HK-2 (cell line): ENCODE data around the gene METAP1D.
A peak's percentile ranks its signal among the peaks of the same experiment; 100 is the strongest.
"Not testable (repeated sequence)": the region's sequence is repeated elsewhere in the genome, so short reads cannot be mapped to it uniquely, and the experiment has no call there.

ENCODE experiments used
- DNase-seq: peaks from one replicate; pipeline ENCODE4 v3.0.0-alpha.2; 2018; ENCODE audit not compliant: unreplicated experiment

The METAP1D gene

DNA sequence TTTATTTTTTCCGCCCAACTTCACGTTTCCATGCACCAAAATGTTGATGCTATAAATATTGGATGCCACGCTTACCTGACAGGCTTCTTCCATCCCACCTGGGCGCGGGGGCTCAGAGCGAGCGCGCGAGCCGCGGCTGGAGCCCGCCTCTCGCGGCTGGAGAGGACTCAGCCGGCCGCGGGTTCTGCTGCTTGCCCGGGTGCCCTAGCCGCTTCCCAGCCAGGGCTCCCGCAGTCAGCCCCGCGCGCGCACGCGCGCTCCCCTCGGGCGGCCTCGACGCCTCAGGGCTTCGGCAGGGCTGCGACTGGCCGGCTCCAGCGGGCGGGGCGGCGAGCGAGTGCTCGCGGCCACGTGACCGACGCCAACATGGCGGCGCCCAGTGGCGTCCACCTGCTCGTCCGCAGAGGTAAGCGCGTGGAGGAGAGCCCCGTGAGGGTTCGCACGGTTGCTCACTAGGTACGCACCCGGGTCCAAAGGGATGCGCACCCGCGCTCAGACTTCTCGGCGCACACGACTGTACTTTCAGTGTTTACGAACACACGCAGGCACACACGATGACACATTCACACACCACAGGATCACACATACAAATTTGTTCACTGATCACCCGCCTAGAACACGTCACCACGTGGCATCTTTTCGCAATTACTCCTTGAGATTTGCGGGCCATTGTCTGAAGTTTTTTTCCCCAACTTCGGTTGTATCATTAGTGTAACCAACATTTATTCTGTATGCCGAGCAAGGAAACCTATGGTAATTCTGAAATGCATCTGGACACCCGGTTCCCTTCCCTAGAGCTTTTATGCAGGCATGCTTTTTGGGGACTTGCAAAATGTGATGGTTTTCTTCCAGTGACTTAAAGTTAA lies at the start of gene METAP1D:
Gene METAP1D (plus strand): TSS at position 350 of the 866 bp plus-strand sequence. CDS start 17 bp downstream, at position 367.
- DNase-seq = peak; percentile 95

DNA sequence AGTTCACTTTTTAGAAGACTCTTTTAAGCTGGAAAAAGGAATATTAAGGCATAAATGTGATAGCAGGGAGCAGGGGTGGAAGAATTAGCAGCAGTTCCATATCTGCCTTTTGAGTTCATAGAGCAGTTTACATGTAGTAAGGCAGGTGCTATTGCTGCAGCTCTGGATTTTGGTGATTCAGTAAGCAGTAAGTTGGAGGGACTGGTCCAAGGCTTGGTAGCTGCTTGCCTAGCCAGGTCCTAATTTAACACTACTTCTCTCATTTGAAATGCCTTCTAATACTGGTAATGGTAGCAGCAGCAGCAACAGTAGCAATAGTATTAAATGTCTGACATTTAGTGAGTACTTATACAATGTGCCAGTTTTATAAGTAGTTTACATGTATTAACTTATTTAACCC lies 47.5 kb upstream of the METAP1D start:
- no peak for DNase-seq

DNA sequence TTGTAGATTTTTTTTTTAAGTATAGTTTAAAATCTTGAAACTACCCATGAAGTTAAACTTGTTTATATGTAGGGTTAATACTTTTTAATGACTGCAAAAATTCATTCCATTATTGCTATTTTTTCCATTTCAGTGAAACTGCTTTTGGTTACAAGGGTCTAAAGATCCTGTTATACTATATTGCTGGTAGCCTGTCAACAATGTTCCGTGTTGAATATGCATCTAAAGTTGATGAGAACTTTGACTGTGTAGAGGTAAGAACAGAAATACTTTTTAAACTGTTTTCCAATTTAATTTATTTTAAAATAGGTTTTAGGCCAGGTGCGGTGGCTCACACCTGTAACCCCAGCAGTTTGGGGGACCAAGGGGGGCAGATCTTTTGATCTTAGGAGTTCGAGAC lies 47.0 kb upstream of the METAP1D start:
- DNase-seq = no peak

DNA sequence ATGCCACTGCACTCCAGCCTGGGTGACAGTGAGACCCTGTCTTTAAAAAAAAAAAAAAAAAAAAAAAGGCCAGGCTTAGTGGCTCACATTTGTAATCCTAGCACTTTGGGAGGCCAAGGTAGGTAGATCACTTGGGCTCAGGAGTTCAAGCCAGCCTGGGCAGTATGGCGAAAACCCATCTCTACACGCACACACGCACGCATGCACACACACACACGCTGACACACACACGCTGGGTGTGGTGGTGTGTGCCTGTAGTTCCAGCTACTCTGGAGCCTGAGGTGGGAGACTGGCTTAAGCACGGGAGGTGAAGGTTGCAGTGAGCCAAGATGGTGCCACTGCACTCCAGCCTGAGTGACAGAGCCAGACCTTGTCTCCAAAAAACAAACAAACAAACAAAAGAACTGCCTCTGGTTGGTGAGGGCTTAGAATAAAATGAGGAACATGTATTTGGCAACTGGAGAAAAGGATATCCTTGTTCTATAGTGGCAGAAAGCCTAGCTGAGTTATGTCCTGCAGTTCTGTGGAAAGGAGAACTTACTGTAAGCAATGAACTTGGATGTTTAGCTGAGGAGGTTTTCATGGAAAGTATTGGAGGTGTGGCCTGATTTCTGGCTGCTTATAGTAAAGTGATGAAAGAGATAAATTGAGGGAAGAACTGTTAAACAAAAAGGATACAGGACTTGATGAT lies 43.5 kb upstream of the METAP1D start:
- no peak for DNase-seq

DNA sequence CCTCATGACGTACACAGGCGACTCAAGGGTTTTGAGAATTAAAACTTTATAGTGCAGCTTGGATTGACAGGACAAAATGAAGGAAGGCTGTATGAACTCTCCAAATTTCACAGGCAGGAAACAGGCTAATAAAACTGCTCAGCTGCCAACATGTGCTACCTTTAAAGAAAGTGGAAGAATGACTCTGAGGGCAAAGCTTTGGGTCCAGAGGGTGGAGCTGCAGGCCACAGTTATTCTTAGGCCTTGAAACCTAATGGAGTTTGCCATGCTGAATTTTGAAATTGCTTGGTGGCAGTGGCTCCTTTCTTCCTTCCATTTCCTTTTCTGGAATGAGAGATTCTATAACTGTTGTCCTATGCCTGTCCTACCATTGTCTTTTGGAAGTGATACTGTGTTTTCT lies 42.7 kb upstream of the METAP1D start:
- no peak for DNase-seq

DNA sequence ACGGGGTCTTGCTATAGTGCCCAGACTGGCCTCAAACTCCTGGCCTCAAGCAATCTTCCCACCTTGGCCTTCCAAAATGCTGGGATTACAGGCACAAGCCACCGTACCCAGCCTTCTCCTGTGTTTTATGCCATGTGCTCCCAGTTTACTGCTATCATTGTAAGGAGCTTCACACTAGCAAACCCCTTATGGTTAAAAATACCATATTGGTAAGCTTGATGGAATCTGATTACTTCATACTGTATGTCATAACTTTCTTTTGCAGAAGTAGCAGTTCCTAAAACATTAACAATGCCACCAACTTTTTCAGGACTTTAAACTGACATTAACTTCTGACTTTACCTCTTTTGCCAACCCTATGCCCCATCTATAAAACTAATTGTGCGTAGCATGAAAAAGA lies 41.3 kb upstream of the METAP1D start:
- no peak for DNase-seq

DNA sequence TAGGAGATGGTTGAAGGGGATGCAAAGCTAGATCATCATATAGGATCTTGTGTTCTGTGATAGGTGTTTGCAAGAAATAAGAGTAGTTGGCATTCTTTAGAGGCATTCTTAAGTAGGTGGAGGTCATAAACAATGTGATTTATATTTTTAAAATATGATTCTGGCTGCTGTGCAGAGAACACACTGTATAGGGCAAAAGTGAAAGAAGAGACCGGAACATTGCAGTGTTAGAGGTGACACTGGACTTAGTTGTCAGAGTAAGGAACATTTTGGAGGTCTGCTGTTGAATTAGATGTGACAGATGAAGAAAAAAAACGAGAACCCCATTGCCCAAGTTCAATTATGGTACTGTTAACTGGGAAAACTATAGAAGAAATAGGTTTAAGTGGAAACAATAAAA lies 39.8 kb upstream of the METAP1D start:
- DNase-seq = no peak

DNA sequence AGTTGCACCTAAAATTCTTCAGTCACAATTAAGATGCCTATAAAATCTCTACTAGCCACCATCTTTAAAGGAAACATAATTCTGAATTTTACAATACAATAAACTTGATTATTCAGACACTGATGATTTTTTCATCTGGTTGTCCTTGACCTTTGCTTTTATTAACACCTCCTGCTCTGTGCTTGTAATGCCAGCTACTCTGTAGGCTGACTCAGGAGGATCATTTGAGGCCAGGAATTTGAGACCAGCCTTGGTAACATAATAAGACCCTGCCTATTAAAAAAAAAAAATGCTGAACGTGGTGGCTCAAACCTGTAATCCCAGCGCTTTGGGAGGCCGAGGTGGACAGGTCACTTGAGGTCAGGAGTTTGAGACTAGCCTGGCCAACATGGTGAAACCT lies 39.2 kb upstream of the METAP1D start:
- DNase-seq = no peak

DNA sequence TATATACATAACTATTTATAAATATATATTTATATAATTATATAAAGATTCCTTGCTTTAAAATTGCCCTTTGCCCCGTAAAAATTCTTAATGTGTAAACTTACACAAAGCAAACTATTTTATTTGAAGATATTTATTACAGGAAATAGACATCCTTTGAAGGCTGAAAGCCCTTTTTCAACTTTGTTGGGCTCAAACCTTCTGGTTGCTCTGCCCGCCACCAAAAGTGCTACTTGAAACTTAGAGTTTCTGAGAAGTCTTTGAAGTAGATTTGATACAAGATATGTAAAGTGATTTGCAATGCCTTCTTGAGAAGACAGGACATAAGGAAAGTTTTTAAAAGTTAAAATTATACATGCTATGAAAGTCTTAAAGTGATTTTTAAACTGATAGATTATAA lies 36.6 kb upstream of the METAP1D start:
- DNase-seq = no peak

DNA sequence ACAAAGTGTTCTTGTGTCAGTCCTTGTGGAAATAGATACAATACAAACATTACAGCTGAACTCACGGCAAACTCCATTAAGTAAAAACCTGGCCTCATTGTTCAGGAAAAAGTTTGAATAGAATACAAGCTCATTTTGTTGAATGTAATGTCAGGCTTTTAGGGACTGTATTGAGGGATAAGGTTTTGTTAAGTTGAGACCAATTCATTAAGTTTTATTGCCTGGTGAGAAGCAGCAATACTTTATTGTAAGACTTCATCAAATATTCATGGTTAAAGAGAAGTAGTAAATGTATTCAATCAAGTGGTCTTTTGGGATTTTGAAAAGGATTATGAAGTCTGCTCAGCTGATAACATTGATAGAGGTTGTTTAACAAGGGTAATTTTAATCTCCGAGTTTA lies 35.4 kb upstream of the METAP1D start:
- no peak for DNase-seq

DNA sequence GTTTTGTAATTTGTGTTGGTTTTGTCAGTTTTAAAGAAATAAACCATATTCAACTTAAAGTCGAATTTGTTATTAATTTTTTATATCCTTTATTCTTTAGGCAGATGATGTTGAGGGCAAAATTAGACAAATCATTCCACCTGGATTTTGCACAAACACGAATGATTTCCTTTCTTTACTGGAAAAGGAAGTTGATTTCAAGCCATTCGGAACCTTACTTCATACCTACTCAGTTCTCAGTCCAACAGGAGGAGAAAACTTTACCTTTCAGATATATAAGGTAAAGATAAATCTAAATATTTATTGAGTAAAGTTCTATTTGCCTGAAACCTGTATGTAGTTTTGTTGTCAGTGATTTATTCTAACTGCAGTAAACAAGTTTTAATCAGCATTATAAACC lies 34.5 kb upstream of the METAP1D start:
- no peak for DNase-seq

DNA sequence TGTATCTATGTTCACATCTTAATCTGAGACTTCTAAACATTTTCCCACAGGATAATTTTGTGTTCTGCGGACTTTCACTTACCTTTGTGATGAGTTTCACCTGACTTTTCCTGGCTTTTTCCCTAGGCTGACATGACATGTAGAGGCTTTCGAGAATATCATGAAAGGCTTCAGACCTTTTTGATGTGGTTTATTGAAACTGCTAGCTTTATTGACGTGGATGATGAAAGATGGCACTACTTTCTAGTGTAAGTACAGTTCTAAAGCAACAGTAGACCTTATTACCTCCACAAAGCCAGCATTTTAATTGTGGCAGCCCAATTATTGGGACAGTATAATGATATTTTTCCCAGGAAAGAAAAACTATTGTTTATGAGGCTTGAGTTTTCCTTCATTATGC lies 34.1 kb upstream of the METAP1D start:
- no peak for DNase-seq

DNA sequence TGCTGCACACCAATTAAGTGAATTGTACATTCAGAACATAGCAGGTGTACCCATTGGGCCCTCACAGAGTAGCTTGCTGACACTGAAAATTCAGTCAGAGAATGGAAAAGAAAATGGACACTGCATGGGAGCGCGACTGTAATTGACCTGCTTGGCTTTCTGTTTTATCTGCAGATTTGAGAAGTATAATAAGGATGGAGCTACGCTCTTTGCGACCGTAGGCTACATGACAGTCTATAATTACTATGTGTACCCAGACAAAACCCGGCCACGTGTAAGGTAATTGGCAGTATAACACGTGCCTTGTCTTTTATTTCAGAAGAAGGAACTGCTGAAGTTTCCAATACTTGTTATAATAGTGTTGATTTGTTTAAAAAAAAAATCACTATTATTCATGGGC lies 33.5 kb upstream of the METAP1D start:
- no peak for DNase-seq

DNA sequence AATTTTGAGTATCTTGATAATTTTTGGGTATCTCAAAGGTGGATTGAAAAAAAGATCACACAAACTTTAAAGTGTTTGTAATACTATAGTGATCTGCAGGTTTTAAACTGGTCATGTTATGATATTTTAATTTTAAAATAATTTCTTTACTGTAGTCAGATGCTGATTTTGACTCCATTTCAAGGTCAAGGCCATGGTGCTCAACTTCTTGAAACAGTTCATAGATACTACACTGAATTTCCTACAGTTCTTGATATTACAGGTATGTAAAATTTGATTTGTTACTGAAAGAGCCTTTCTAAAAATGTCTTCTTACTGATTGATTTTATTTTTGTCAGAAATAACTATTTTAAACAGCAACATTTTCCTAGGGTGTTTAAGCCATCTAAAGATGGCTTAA lies 33.1 kb upstream of the METAP1D start:
- no peak for DNase-seq

DNA sequence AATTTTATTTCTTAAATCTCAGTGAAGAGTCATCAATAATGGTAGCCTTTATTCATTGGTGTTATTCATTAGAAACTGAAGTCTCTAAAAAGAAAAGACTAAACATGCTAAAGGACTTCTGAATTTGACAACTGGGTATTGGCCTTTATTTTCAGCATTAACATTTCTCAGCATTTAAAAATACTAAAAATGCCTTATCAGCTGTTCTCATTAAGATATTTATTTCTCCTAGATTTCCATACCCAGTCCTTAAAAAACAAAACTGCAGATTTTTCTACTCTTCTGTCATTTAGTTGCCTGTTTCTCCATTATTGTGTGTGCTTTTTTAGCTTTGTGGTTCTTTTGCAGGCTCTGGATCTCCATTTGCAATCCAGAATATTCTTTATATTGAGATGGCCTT lies 31.2 kb upstream of the METAP1D start:
- DNase-seq = no peak

DNA sequence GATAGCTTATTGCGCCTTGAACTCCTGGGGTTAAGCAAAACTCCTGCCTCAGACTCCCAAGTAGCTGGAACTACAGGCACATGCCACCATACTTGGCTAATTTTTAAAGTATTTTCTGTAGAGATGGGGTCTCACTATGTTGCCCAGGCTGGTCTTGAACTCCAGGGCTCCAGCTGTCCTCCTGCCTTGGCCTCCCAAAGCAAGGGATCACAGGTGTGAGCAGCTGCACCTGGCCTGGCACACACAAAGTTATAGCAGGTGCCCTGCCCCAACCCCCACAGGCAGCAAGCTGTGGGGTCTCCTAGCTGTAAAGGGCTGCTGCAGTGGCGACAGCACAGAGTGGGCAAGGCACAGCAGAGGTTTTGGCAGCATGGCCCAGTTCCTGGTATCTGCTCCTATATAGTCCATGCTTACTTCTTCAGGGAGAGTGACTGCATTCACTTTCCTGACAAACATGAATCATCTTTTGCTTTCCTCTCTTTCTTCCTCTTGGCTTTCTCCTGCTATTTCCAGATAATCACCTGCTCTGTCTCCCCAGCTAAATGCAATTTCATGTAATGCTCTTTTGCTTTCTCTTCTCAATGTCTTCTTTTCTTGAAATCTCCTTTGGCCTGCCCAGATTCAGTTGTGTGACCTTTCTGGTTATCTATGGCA lies 27.3 kb upstream of the METAP1D start:
- DNase-seq = no peak

DNA sequence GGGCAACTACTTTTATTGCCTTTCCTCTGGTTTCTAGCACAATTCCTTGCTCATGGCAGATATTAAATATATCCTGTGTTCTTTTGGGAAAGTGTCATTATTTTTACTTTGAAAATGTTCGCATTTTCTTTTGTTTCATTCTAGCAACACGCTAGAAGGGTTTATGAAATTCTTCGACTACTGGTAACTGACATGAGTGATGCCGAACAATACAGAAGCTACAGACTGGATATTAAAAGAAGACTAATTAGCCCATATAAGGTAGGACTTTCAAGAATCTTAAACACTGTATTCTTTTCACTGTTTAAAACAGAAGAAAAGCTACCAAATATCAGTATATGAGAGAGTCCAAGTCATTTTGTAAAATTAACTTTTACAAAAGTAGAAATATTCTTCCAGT lies 20.6 kb upstream of the METAP1D start:
- DNase-seq = no peak

DNA sequence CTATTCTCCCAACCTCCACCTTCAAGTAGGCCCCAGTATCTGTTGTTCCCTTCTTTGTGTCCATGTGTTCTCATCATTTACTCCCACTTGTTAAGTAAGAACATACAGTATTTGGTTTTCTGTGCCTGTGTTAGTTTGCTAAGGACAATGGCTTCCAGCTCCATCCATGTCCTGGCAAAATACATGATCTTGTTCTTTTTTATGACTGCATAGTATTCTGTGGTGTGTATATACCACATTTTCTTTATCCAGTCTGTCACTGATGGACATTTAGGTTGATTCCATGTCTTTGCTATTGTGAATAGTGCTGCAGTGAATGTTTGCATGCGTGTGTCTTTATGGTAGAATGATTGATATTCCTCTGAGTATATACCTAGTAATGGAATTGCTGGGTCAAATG lies 15.8 kb upstream of the METAP1D start:
- not testable (repeated sequence) for DNase-seq

DNA sequence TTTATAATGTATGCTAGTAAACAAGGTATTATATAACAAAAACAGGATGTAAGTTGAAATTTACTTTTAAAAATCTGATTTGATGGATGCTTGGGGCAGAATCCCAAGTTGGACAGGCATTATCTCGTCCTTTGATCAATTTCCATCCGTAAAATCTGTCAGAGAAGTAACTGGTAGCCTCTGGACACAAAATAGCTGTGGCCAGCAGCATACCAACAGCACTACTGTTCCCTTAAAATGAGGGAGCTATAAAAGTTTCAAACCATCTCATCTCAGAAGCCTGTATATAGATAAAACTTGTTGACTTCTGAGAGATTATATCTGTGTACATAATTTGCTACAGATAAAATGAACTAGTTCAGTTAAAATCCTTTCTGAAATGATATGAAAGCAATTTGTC lies 14.7 kb upstream of the METAP1D start:
- DNase-seq = no peak

DNA sequence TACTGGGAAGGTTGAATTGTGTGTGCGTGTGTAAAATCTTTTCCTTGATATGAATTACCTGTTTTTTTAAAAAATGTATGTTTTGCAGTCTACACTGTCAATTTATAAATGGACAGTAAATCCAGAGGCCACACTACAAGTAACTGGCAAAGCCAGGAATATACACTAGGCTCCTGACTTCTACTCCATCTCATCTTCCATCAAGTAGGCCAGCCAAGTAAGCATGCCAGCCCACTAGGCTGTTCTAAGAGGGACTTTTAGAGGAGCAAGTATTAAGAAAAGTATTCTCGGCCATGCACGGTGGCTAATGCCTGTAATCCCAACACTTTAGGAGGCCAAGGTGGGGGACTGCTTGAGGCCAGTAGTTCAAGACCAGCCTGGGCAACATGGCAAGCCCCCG lies 13.0 kb upstream of the METAP1D start:
- no peak for DNase-seq

DNA sequence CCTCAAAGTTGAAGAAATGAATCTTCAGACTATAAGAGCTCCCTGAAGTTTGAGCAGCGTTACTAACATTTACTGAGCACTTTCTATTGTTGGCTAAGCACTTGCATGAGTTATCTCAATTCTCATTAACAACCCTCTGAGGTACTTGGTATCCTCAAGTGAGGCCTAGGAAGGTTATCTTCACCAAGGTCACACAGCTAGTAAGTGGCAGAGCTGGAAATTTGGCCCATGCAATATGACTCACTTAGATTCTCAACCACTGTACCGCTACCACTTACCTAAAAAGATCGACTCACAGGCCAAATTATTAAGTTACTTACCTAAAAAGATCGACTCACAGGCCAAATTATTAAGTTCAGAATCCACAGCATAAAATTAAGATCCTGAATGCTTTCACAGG lies 8.7 kb upstream of the METAP1D start:
- no peak for DNase-seq

DNA sequence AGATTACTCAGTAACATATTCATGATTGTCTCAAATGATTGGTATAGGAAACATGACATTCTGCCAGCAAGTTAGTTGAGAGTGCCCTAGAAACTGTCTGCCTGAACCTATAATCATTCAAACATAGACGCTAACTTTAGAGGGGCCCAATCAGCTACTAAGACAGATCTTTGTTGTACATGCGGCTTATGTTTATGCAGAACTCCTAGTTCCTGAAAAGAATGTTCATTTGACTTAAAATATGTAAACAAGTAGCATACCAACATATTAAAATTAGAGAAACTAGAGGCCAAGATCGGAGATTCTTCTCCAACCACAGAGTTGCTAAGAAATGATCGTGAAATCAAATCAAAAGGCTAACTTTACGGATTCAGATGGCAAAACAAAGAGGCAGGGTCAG lies 4.2 kb upstream of the METAP1D start:
- no peak for DNase-seq

DNA sequence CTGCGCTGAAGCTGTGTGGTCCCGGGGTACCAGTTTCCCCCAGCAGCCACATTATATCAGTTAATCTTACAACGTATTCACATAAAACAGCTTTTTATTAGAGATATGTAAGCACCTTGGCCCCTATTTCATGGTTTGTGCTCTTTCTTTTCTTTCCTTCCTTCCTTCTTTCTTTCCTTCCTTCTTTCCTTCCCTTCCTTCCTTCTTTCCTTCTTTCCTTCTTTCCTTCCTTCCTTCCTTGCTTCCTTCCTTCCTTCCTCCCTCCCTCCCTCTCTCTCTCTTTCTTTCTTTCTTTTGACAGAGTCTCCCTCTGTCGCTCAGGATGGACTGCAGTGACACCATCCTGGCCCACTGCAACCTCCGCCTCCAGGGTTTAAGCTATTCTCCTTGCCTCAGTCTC lies 3.7 kb upstream of the METAP1D start:
- DNase-seq = no peak
